HAP-1 (cell line): ENCODE data around the gene CELSR3.
A peak's percentile ranks its signal among the peaks of the same experiment; 100 is the strongest.

Experiments
- DNase-seq, 2 experiments: peaks; one replicate each; pipeline ENCODE4 v3.0.0-alpha.2; 2016 to 2020; ENCODE audit warnings: low spot score in 2 of 2
- H3K27me3 ChIP-seq: fragments of 250-450 bp; sonication (Bioruptor Pico); 2 replicates; pipeline ENCODE4 v1.5.1; 2020; ENCODE audit warnings: low read depth, mild to moderate bottlenecking, moderate library complexity
- H3K36me3 ChIP-seq: fragments of 250-450 bp; sonication (Bioruptor Pico); replicated peaks from 2 replicates; pipeline ENCODE4 v1.5.1; 2020; ENCODE audit warnings: mild to moderate bottlenecking
- H3K4me1 ChIP-seq: fragments of 250-450 bp; sonication (Bioruptor Pico); 2 replicates; pipeline ENCODE4 v1.5.1; 2020; ENCODE audit warnings: mild to moderate bottlenecking
- H3K4me3 ChIP-seq: fragments of 250-450 bp; sonication (Bioruptor Pico); 2 replicates; pipeline ENCODE4 v1.5.1; 2020; ENCODE audit warnings: mild to moderate bottlenecking, moderate library complexity
- H3K9me3 ChIP-seq: fragments of 250-450 bp; sonication (Bioruptor Pico); 2 replicates; pipeline ENCODE4 v1.5.1; 2020; ENCODE audit warnings: mild to moderate bottlenecking, moderate library complexity
- in situ Hi-C: fragments of 300-500 bp; cut with MboI; formaldehyde crosslinking; loops from 3 replicates; pipeline ENCODE4 v1.14.3; 2020; ENCODE audit warnings: low sequenced_read_pairs, inconsistent platforms, mixed read lengths

Gene CELSR3

DNA sequence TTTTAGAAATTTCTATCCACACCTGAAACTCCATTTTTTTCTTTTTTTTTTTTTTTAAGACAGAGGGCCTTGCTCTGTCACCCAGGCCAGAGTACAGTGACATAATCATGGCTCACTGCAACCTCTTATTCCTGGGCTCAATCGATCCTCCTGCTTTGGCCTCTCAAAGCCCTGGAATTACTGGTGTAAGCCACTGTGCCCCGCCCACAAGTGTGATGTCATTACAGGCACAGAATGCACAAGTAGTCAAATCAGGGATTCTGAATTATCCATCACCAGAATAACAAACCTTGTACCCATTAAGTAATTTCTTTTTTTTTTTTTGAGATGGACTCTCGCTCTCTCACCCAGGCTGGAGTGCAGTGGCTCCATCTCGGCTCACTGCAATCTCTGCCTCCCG, 55.2 kb downstream of the CELSR3 start:
- H3K4me3 ChIP-seq, result no peak overlapping the region
- peaks cover 9% of the 10 kb centered on the region for H3K4me1 ChIP-seq
- in situ Hi-C loops, result no loop called here
- DNase-seq, result peak in 1 of 2 experiments; percentile 46
- no peaks in the 10 kb centered on the region for H3K27me3 ChIP-seq
- peaks cover 57% of the 10 kb centered on the region for H3K36me3 ChIP-seq
- H3K9me3 ChIP-seq, result no peaks in the 10 kb centered on the region

DNA sequence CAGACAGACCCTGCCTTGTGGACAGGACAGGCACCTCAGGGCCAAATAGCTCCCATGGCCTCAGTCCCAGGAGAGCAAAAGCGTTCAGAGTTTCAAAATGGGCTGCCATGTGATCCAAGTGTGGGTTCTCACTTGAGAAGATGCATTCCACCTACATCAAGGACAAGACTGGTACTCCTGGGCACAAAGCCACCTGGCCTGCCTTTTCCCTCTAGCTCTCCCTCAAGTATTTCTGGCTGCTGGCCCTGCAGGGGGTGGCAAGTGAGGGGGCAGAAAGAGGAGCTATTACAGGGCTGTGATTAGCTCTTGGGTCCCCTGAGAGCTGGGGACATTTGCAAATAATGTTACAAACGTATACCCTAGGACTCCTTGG, 61.1 kb downstream of the CELSR3 start:
- Histone ChIP-seq H3K27me3 (no peaks in the 10 kb centered on the region), H3K4me1 (no peaks in the 10 kb centered on the region), H3K36me3 (peaks cover 80% of the 10 kb centered on the region), H3K9me3 (no peaks in the 10 kb centered on the region), H3K4me3 (no peak overlapping the region)
- in situ Hi-C loops, result no loop called here
- DNase-seq, result no peak

- no peaks in the 10 kb centered on the region for H3K9me3 ChIP-seq
- H3K36me3 ChIP-seq, result peaks cover 75% of the 10 kb centered on the region
- H3K27me3 ChIP-seq, result no peaks in the 10 kb centered on the region
- no peaks in the 10 kb centered on the region for H3K4me1 ChIP-seq
- H3K4me3 ChIP-seq, result no peak overlapping the region
- no peak for DNase-seq
- in situ Hi-C loops, result no loop called here
Measured at GRCh38 chr3:48600711-48601621, 61.7 kb downstream of the CELSR3 start.

DNA sequence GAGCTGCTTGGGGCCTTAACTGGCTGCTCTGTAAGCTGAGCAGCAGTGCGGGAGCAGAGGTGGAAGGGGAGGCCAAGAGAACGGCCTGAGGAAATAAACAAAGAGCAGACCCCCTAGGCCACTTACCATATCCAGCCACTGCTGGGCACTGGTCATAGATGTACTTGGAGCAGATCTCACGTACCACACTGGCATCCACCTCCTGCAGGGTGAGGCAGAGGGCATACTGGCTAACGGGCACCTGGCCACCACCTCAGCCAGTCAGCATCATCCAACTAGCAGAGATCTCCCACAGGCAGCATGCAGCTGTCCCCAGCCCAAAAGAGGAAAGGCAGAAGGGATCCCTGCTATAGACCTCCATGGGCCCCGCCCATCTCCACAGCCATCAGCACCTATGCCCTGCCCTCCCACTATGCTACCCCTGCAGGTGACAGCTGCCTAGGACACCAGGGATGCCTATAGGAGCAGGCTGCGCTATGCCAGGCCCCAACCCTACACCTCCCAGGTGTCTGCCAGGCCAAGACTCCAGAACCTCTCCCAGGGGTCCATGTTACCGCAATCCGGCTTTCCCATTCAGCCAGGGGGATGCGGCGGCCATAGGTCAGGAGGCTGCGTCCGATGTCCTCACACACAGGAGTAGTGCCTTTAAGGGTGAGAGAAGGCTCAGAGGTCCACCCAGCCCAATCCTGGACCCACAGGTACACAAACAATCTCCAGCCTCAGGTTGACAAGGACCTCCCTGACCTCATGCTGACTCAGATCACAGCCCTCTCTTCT, 63.0 kb downstream of the CELSR3 start:
- peaks cover 8% of the 10 kb centered on the region for H3K27me3 ChIP-seq
- no peaks in the 10 kb centered on the region for H3K9me3 ChIP-seq
- H3K4me1 ChIP-seq, result no peaks in the 10 kb centered on the region
- no peak for DNase-seq
- no peak overlapping the region for H3K4me3 ChIP-seq
- peaks cover 63% of the 10 kb centered on the region for H3K36me3 ChIP-seq
- in situ Hi-C loops, result no loop called here

DNA sequence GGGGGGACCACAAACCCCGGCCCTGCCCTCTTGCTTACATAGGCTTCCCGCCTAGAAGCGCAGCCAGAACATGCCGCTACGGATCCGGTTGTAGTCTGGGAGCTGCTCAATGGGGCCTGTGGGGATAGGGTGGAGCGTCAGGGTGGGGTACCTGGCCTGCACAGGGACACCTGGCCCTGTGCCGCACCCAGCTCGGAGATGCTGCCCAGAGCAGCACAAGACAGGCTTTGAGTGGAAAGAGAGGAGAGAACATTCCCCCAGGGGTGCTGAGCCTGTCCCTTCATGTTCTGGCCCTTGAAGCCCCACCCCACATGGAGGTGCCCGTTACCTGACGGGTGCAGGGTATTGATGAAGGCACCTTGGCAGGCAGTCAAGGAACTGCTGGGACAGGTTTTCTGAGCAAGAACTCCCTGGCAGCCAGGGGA, 63.6 kb downstream of the CELSR3 start:
- Histone ChIP-seq H3K9me3 (no peaks in the 10 kb centered on the region), H3K4me1 (no peaks in the 10 kb centered on the region), H3K36me3 (peaks cover 57% of the 10 kb centered on the region), H3K4me3 (no peak overlapping the region), H3K27me3 (peaks cover 14% of the 10 kb centered on the region)
- in situ Hi-C loops, result no loop called here
- no peak for DNase-seq

DNA sequence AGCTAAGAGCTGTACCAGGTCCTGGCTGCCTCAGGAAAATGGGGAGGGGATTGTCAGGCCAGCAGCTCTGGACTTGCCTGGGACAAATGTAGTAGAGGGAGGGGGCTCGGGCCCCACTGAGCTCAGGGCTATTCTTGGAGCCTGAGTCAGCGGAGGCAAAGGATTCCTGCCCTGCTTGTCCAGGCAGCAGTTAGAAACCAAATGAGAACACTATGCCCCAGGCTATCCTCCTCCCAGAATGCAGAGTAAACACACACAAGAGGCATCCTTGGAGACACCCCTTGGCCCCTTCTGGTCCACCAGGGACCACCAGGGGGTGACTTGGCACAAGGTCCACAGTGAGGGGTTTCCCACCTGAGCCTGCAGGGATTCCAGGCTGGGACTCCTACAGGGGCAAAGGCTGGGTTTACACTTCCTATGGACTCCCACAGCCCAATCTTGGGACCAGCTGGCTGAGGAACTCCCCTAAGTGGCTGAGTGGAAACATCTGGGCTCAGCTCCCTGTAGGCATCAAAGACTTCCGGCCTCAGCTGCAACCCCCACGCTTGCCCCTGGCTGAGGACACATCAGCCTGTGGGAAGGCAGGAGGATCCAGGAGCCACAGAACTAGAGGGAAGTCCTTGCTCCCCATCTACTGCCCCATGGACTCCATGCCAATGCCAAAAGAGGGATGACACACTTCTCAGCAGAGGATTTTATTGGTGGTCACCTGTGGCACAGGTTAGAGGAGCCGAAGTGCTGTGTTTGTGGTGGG, 64.2 kb downstream of the CELSR3 start:
- in situ Hi-C loops, result no loop called here
- Histone ChIP-seq H3K36me3 (peaks cover 51% of the 10 kb centered on the region), H3K4me1 (no peaks in the 10 kb centered on the region), H3K4me3 (no peak overlapping the region), H3K9me3 (no peaks in the 10 kb centered on the region), H3K27me3 (peaks cover 18% of the 10 kb centered on the region)
- no peak for DNase-seq

DNA sequence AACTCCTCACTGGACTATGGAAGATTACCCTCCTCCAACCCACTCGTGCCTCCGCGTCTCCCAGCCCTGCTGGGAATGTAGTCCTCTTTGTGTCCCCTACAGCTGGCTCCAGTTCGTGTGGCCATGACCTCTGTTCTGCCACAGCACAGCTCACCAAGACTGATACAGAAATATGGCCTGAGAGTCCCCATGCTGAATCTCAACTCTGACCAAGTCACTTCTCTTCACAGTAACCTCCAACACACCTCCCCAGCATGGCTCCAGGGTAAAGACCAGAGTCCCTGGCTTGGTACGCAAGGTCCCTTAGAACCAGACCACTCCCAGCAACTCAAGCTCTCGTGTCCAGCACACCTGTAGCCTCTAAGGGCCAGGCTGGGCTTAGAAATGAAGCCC, 65.3 kb downstream of the CELSR3 start:
- in situ Hi-C loops, result no loop called here
- H3K4me1 ChIP-seq, result no peaks in the 10 kb centered on the region
- H3K27me3 ChIP-seq, result peaks cover 24% of the 10 kb centered on the region
- H3K36me3 ChIP-seq, result peaks cover 41% of the 10 kb centered on the region
- H3K4me3 ChIP-seq, result no peak overlapping the region
- no peak for DNase-seq
- no peaks in the 10 kb centered on the region for H3K9me3 ChIP-seq

- H3K4me1 ChIP-seq, result no peaks in the 10 kb centered on the region
- no peak overlapping the region for H3K4me3 ChIP-seq
- in situ Hi-C loops, result no loop called here
- DNase-seq, result no peak
- peaks cover 24% of the 10 kb centered on the region for H3K27me3 ChIP-seq
- peaks cover 41% of the 10 kb centered on the region for H3K36me3 ChIP-seq
- no peaks in the 10 kb centered on the region for H3K9me3 ChIP-seq
Measured at GRCh38 chr3:48596676-48597407, 65.8 kb downstream of the CELSR3 start.

- no peaks in the 10 kb centered on the region for H3K4me1 ChIP-seq
- peaks cover 24% of the 10 kb centered on the region for H3K27me3 ChIP-seq
- no peak overlapping the region for H3K4me3 ChIP-seq
- DNase-seq, result no peak
- H3K9me3 ChIP-seq, result no peaks in the 10 kb centered on the region
- H3K36me3 ChIP-seq, result peaks cover 36% of the 10 kb centered on the region
- in situ Hi-C loops, result no loop called here
Measured at GRCh38 chr3:48596157-48596556, 66.5 kb downstream of the CELSR3 start.

DNA sequence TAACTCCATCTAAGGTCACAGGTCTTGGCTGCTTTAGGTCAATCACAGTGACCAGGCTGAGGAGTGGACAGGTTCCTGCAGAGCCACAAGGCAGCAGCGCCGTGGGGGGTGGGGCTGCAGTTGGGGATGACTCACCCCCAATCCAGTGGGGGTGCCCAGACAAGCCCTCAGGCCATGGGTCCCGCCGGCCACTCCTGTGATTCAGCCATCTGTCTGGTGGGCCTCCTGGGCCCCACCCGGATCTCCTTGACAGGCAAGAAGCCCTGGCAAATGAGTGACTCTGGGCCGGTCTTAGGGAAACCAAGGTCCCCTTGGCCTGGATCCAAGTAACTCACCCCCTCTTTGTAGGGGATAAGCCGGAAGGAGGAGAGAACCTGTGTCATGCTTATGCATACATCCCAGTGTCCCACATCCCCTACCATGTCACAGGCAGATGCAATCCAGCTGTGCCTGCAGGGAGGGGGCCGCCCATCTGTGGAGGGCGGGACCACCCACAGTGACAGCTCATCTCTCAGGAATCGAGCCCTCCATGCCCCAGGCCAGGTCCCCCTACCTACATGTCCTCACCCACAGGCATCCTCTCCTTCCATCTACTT, 67.1 kb downstream of the CELSR3 start:
- Histone ChIP-seq H3K9me3 (no peaks in the 10 kb centered on the region), H3K4me3 (no peak overlapping the region), H3K36me3 (peaks cover 31% of the 10 kb centered on the region), H3K4me1 (no peaks in the 10 kb centered on the region), H3K27me3 (peaks cover 24% of the 10 kb centered on the region)
- peak in 1 of 2 experiments; percentile 38 for DNase-seq
- in situ Hi-C loops, result no loop called here

- Histone ChIP-seq H3K36me3 (peaks cover 26% of the 10 kb centered on the region), H3K9me3 (no peaks in the 10 kb centered on the region), H3K4me1 (no peaks in the 10 kb centered on the region), H3K4me3 (no peak within 1 kb of the TSS), H3K27me3 (peaks cover 29% of the 10 kb centered on the region)
- DNase-seq, result no peak
- in situ Hi-C loops, result no loop called here
Measured at GRCh38 chr3:48595075-48595525, 67.6 kb downstream of the CELSR3 start, which contains the start of gene COL7A1. Gene COL7A1 (minus strand): TSS chr3:48595329. CDS start chr3:48595159, 170 bp downstream.

GRCh38 chr3:48594417-48595049, 68.2 kb downstream of the CELSR3 start:
- Histone ChIP-seq H3K9me3 (no peaks in the 10 kb centered on the region), H3K4me3 (no peak overlapping the region), H3K27me3 (peaks cover 34% of the 10 kb centered on the region), H3K4me1 (no peaks in the 10 kb centered on the region), H3K36me3 (peaks cover 20% of the 10 kb centered on the region)
- no peak for DNase-seq
- in situ Hi-C loops, result no loop called here
